ENCODE data around the gene LONP1.
"Not testable (repeated sequence)": the region's sequence is repeated elsewhere in the genome, so short reads cannot be mapped to it uniquely, and the experiment has no call there.

The LONP1 gene

DNA sequence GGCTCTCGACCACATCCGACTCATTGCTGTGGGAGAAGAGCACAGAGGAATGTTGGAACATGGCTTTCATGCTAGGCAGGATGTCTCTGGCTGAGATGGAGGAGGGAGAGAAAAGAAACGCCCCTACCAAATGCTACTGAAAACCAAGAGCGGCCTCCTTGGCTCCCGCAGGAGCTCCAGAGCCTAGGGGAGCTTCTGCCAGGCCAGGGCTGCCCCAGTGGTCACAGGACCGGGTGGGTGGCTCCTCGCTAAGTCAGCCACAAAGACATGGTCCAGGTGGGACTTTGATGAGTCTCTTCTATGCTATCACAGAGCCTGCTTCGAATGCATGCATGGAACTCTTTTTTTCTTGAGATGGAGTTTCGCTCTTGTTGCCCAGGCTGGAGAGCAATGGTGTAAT lies 6.7 kb downstream of the LONP1 start:
- DNase-seq: no peak

DNA sequence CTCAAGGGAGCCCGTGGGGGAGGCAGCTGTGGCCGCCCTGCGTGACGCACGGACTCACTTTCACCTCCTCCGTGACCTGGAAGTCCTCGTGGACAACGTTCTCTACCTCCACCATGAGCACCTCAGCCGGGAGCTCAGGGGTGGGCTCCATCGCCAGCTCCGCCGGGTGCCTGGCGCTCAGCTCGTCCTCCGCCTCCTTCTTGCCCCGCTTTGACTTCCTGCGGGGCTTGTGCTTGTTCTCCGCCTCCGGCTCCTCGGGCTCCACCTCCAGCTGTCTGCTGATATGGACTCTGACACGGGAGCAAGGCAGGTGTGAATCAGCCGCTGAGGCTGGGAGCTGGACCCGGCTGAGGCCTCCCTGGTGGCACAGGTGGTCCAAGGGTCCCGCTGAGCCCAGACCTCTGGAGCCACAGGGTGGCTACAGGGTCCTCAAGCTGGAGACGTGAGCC lies 8.2 kb downstream of the LONP1 start:
- DNase-seq: no peak

GRCh38 chr19:5711025-5711424 lies 8.9 kb downstream of the LONP1 start:
- DNase-seq: no peak

DNA sequence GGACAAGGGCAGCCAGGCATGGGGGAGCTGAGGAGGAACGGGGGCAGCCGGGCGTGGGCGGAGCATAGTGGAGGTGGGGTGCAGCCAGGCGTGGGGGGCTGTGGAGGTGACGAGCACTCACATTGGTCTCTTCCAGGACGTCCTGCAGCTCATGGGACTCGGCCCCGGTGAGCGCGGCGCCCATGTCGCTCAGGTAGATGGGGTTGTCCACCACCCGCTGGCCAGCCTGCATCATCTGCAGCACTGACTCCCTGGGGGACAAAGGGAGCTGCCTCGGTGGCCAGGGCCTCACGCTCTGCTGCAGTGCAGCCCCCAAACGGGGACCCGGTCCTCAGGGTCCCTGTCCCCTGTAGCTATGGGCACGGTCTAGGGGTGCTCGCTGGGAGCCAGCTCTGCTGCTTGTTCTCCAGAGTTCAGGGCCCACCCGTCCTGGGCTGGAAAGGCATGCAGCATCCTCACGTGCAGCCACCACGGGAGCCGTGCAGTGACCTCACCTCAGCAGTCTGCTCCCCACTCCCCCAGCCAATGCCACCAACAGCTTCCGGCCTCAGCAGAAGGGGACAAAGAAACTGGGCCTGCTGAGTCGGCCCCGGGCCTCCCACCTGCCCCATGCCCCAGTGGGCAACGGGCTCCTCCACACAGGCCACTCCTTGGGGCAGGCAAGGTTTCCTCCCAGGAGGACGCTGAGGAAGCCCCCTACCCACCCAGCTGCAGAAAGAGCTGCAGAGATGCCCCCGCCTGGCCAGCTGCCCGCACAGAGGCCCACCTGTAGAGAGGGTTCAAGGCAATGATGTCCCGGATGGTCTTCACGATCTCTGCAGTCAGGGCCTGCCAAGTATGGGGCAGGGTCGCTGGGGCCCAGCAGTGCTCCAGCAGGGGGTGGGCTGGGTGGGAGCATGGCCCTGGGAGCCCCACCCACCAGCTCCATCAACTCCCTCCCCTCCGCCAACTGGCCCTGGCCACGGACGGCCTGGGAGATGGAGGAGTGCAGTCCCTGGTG lies 12.1 kb downstream of the LONP1 start:
- no peak for DNase-seq

GRCh38 chr19:5706876-5707573 lies 12.9 kb downstream of the LONP1 start:
- no peak for DNase-seq

- no peak for DNase-seq
These were observed 14.4 kb downstream of the LONP1 start for GRCh38 chr19:5705552-5705951.

- no peak for DNase-seq
These were observed 15.8 kb downstream of the LONP1 start for GRCh38 chr19:5703819-5704818.

DNA sequence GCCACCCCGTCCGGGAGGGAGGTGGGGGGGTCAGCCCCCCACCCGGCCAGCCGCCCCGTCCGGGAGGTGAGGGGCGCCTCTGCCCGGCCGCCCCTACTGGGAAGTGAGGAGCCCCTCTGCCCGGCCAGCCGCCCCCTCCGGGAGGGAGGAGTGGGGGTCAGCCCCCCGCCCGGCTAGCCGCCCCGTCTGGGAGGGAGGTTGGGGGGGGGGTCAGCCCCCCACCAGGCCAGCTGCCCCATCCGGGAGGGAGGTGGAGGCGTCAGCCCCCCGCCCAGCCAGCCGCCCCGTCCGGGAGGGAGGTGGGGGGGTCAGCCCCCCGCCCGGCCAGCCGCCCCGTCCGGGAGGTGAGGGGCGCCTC lies 17.9 kb downstream of the LONP1 start:
- DNase-seq: not testable (repeated sequence)

- no peak for DNase-seq
These were observed 19.4 kb downstream of the LONP1 start for GRCh38 chr19:5700455-5701092.

DNA sequence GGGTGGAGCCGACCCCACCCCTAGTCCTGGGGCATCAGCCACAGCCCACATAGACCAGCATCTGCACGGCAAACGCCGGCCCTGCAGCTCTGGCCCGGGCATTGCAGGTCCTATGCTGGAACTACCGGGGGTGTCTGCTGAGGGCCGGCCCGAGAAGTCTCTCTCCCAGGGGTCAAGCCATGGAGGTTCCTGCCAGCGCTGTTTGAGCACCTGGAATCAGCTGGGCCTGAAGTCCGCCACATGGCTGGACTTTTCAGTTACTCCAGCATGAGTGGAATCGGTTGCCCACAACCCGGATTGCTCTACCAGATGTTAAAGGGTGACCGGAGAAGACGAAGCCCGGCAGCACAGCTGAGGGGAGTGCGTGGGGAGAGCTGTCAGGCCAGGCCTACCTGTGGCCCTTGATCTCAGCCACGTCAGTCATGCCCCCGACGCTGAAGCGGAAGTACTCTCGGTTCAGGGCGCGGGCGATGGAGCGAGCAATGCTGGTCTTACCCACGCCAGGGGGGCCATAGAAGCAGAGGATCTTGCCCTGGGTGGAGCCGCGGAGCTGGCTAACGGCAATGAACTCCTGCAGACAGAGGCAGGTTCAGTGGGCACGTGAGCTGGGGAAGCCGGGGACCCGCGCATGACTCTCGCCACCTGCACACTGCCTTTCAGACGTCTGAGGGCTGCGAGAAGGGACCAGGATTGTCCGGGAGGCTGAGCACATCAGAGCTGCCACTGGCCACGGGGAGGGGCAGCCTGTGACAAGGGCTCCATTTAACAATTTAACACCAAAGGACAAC lies 21.1 kb downstream of the LONP1 start:
- DNase-seq: no peak

- DNase-seq: no peak
These were observed 21.9 kb downstream of the LONP1 start for GRCh38 chr19:5697890-5698634.

GRCh38 chr19:5697022-5697889 lies 22.7 kb downstream of the LONP1 start:
- no peak for DNase-seq

DNA sequence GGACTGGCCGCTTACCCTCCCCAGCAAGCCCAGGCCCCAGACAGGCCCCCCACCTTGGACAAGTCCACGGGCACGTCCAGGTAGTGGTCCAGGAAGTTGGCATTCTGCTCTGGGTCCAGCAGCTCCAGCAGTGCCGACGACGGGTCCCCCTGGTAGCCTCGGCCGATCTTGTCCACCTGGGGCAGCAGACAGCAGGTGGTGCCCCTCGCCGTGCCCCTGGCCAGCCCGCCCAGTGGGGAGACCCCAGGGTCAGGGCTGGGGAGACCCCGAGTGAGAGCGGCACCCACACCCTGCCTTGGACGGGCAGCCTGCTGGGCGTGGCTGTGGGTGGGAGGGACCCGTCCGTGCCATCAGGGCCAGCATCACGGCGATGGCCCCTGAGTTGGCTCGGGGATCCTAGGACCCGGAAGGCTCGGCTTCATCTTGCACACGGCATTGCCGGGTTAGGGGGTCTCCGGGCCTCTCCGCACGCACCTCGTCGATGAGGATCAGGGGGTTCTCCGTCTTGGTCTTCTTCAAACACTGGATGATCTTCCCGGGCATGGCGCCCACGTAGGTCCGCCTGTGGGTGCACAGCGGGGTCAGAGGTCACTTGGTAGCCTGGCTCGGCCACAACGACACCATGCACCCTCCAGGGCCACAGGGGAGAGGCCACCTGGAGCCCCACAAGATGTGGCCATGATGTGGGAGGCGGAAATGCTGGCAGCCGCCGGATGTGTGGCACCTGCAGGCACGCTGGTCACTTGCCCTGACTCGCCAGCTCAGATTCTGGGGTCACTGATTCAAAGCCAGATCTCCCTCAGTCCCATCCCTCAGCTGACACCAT lies 23.5 kb downstream of the LONP1 start:
- DNase-seq: no peak

DNA sequence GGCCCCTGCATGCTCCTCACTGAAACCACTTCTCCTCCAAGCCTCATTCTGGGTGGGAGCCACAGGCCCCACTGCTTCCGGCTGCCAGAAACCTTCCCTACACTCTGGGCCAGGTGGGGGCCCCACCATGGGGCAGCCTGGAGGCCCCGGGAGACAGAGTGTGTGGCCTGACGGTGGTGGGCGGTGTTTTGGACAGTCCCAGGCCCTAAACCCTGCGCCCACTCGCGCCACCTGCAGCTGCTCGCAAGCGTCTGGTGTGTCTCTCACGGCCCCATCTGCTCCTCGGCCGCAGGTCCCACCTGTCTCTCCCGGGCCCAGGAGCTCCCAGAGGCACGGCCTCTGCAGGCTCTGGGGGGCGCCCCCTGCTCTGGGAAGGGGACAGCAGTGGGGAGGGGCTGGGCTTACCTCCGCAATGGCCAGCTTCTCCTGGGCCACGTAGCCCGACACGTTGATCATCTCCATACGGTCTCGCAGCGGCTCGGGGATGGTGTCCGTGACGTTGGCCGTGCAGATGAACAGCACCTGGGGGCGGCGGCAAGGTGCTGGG lies 24.2 kb downstream of the LONP1 start:
- no peak for DNase-seq

- no peak for DNase-seq
These were observed 24.8 kb downstream of the LONP1 start for GRCh38 chr19:5694956-5695648.

DNA sequence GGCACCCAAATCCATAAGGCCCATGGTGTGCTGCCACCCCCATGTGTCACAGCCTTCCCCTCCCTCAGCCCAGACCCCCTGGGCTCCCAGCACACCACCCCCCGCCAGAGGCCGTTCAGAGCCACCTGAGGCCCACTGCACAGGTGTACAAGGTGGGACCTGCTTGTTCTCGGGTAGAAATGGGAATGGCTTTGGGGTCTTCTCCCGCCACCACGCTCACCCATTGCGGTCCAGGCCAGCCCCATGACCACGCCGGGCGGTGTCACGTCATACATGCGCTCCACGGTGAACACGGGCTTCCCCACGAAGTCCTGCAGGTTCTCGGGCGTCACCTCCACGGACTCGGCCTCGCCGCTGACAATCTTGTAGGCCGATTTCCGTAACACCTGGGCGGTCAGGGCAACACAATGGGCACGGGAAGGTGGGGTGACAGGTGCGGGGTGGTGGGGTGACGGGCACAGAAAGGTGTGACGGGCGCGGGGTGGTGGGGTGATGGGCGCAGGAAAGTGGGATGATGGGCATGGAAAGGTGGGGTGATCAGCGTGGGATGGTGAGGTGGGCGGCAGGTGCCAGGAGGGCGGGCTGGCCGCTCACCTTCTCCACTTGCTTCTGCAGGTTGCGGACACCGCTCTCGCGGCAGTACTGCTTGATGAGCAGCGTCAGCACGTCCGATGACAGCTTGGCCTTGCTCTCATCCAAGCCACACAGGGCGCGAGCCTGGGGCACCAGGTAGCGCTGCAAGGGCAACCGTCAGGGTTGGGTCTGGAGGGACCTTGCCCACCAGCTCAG lies 25.6 kb downstream of the LONP1 start:
- DNase-seq: no peak
